Kidney epithelial cell (primary cell): ENCODE results near the gene CHD6. TPM values are rescaled to one million over a fixed set of nuclear protein-coding genes. Genes with fewer than 3 reads are reported as not detected.

Experiments
- DNase-seq: peaks from one replicate; pipeline ENCODE4 v3.0.0-alpha.2; 2010; ENCODE audit warnings: low read depth
- H3K27me3 ChIP-seq: 2 replicates; pipeline ENCODE4 v1.6.0; 2011; ENCODE audit warnings: low read length; ENCODE audit not compliant: control insufficient read depth, insufficient read depth
- H3K36me3 ChIP-seq: 2 replicates; pipeline ENCODE4 v1.5.1; 2011; ENCODE audit warnings: low read length; ENCODE audit not compliant: control insufficient read depth, insufficient read depth
- H3K4me3 ChIP-seq: 2 replicates; pipeline ENCODE4 v1.5.1; 2011; ENCODE audit warnings: low read depth, mild to moderate bottlenecking, control low read depth, low read length
- total RNA-seq: library from RNA; depleted of rRNA; stranded (reverse); fragments of >200 nt; gene quantifications from 2 replicates; pipeline ENCODE4 v1.2.3, GENCODE V29; 2015
- TF ChIP-seq, protein P1 (sequence below): IDR thresholded peaks from 2 replicates; pipeline ENCODE4 v1.5.1; 2011; ENCODE audit warnings: mild to moderate bottlenecking, moderate library complexity, low read length, control low read depth, inconsistent platforms; ENCODE audit not compliant: insufficient read depth, poor library complexity, severe bottlenecking

CHD6 gene
- total RNA-seq, 1 donor from 2014 or later = 19.6 TPM

DNA sequence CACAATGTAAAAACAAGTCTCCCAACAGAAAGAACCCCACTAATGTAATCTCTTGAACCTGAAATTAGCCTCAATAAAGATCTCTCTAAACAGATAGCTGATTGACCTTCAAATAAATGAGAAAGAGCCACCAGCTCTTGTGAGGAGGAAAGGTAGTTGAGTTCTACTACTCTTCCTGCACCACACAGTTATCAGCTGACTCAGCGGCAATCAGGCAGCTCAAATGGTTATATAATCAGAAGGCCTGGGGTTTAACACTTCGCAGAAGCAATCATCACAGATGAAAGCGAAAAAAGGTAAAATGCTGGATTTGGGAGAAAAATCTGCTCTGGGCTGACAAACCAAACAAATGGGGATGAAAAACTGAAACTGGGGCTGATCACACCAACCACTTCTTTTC lies 91.8 kb downstream of the CHD6 start:
- H3K4me3 ChIP-seq = no peak overlapping the region
- no peaks in the 10 kb centered on the region for H3K36me3 ChIP-seq
- no peak for DNase-seq
- TF ChIP-seq, protein P1, sequence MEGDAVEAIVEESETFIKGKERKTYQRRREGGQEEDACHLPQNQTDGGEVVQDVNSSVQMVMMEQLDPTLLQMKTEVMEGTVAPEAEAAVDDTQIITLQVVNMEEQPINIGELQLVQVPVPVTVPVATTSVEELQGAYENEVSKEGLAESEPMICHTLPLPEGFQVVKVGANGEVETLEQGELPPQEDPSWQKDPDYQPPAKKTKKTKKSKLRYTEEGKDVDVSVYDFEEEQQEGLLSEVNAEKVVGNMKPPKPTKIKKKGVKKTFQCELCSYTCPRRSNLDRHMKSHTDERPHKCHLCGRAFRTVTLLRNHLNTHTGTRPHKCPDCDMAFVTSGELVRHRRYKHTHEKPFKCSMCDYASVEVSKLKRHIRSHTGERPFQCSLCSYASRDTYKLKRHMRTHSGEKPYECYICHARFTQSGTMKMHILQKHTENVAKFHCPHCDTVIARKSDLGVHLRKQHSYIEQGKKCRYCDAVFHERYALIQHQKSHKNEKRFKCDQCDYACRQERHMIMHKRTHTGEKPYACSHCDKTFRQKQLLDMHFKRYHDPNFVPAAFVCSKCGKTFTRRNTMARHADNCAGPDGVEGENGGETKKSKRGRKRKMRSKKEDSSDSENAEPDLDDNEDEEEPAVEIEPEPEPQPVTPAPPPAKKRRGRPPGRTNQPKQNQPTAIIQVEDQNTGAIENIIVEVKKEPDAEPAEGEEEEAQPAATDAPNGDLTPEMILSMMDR = no peak
- no peaks in the 10 kb centered on the region for H3K27me3 ChIP-seq

DNA sequence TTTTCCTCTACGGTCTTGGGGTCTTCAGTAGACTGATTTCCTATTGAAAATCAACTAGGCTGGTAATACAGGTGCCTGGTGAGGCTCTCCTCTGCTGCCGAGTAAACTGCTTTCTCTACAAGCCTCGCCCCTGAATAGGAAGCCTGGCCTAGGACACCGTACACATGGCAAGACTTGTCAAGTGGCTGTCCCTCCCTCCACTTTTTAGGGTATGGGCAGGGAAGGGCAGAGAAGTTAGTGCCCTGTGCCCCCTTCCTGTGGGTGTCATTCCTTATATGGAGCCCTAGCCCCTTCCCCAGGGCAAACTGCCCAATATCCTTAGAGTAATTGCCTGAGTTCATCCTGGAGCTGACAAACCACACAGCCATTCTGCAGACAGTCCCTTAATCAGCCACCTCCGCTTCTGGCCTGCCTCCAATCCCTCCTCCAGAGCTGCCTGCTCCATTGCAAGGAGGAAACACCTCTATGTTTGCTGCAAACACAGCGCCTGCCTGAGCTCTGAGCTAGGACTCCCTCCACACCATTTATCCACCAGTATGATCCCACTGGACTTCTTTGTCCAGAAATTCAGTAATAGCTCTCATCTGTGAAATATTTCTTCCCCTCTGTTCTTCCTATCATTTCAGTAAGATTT lies 93.1 kb downstream of the CHD6 start:
- no peaks in the 10 kb centered on the region for H3K27me3 ChIP-seq
- peak; percentile 2 for DNase-seq
- TF ChIP-seq, protein P1 = no peak
- no peaks in the 10 kb centered on the region for H3K36me3 ChIP-seq
- no peak overlapping the region for H3K4me3 ChIP-seq

DNA sequence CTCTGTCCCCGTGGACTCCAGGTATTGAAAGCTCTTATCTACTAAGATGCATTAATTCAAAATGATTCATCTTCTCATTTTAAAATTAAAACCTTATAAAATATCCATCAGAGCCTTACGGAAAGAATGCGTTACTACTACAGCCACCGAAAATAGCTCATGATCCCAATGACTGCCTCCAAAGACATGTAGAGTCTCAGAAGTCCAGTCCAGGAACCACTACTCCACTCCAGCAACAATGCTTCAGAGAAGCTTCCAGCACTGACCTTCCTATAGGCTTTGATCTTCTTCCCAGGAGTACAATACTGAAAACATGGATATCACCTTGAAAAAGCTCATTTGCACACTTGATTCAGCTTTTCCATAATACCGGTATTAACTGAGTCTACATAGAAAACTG lies 94.3 kb downstream of the CHD6 start:
- no peaks in the 10 kb centered on the region for H3K36me3 ChIP-seq
- no peak overlapping the region for H3K4me3 ChIP-seq
- no peak for DNase-seq
- TF ChIP-seq, protein P1 = no peak
- H3K27me3 ChIP-seq = no peaks in the 10 kb centered on the region

DNA sequence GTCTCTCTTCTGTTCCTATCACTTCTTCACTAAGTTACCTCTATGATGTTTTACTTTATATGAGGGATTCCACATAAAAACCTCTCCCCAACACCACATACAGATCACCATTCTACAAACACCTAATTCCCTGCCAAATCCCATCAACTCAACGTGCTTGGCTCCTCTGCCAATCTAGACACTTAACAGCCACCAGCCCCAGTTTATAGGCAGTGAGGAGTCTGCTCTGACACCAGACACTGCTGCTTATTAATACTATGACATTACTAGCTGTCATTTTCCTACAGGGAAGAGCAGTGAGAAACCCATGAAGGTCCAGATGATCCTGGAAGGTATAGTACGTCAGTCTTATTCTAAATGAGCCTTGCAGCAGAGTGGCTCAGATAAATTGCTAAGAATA lies 104.3 kb downstream of the CHD6 start:
- no peaks in the 10 kb centered on the region for H3K27me3 ChIP-seq
- no peak overlapping the region for H3K4me3 ChIP-seq
- TF ChIP-seq, protein P1 = no peak
- no peak for DNase-seq
- no peaks in the 10 kb centered on the region for H3K36me3 ChIP-seq

DNA sequence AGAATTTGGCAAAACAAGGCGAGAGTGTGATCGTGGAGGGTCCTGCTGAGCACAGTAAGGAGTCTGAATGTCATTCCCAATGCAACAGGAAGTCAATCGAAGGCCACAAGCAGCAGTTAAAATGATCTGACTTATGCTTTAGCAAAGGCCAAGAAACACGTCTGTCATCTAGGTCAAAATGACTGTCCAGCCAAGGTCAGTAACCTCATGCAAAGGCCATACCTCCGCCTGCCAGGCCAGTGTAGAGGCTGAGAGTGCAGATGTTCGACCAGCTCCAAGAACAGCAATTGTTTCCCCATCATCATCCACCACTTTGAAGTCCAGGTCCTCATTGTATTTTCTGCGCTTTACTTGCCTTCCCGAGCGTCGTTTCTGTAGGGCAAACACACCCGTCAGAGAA lies 105.6 kb downstream of the CHD6 start:
- DNase-seq = no peak
- TF ChIP-seq, protein P1 = no peak

DNA sequence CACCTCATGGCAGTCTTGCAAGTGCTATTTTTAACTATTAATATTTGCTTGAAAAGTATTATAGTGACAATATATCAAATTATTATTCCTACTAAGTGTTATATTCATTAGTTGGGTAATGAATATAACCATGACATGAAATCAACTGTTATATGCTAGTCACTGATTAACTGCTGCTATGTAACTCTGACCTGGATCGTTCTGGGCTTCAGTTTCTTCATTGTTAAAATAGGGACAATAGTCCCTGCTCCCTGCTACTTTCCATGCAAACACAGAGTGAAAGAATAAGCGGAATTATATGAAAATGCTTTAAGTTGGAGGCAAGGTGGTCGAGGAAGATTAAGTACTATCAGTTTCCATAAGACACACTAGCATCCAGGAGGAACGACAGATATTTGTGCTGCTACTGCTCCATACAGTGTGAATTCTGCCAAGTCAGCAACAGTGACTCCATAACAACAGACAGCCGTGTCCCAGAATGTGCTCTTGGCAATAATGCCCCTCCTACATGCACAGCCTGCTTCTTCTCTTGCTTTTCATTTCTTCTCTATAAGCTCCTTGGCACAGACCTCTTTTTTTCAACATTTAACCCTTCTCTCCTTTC lies 107.2 kb downstream of the CHD6 start:
- H3K27me3 ChIP-seq = no peaks in the 10 kb centered on the region
- TF ChIP-seq, protein P1 = no peak
- no peaks in the 10 kb centered on the region for H3K36me3 ChIP-seq
- DNase-seq = no peak
- H3K4me3 ChIP-seq = no peak overlapping the region

More for the DNA sequence above, 105.6 kb downstream of the CHD6 start:
- Histone ChIP-seq H3K4me3 (no peak overlapping the region), H3K36me3 (no peaks in the 10 kb centered on the region), H3K27me3 (no peaks in the 10 kb centered on the region)
